Breast epithelium (tissue), 4 donors: ENCODE results near the gene LRRK1. TPM values are rescaled to one million over a fixed set of nuclear protein-coding genes. Genes with fewer than 3 reads are reported as not detected.

Experiments
- DNase-seq, 2 donors: peaks; one replicate each; pipeline ENCODE4 v3.0.0-alpha.2; 2019; ENCODE audit warnings: low spot score in 2 of 2
- H3K27ac ChIP-seq, 2 donors: fragments of 200-600 bp; sonication (generic) in 1 of 2; one replicate each; pipeline ENCODE4 v1.5.1; 2016 to 2019; ENCODE audit warnings: mild to moderate bottlenecking in 1 of 2
- H3K27me3 ChIP-seq, 2 donors: fragments of 200-600 bp; sonication (generic) in 1 of 2; one replicate each; pipeline versions ENCODE4 v1.5.1 to v1.6.0; 2017 to 2019; ENCODE audit warnings: control low read depth in 1 of 2, mild to moderate bottlenecking in 1 of 2
- H3K36me3 ChIP-seq: fragments of 200-600 bp; one replicate; pipeline ENCODE4 v1.5.1; 2019
- H3K4me1 ChIP-seq, 2 donors: fragments of 200-600 bp; sonication (generic); one replicate each; pipeline ENCODE4 v1.5.1; 2016 to 2019; ENCODE audit warnings: control low read depth in 1 of 2
- H3K4me3 ChIP-seq, 3 donors: fragments of 200-600 bp; sonication (generic); 1 replicate in 2 of 3; 2 replicates in 1 of 3; pipeline ENCODE4 v1.5.1; 2016 to 2019; ENCODE audit warnings: mild to moderate bottlenecking in 3 of 3, moderate library complexity in 2 of 3
- H3K9me3 ChIP-seq, 2 donors: fragments of 200-600 bp; sonication (generic) in 1 of 2; one replicate each; pipeline ENCODE4 v1.5.1; 2016 to 2019; ENCODE audit warnings: control low read depth in 1 of 2
- CTCF ChIP-seq, 3 donors: fragments of 450-650 bp; IDR thresholded peaks; one replicate each; pipeline ENCODE4 v1.5.1; 2016 to 2017; ENCODE audit warnings: antibody characterized with exemption in 3 of 3, mild to moderate bottlenecking in 3 of 3, moderate library complexity in 3 of 3
- POLR2A ChIP-seq: fragments of 450-650 bp; IDR thresholded peaks from one replicate; pipeline ENCODE4 v1.6.1; 2016; ENCODE audit warnings: antibody characterized with exemption, mild to moderate bottlenecking, moderate library complexity
- POLR2AphosphoS5 ChIP-seq, 3 donors: sonication (generic); formaldehyde crosslinking; IDR thresholded peaks; one replicate each; pipeline ENCODE4 v1.6.1; 2017; ENCODE audit warnings: antibody characterized with exemption in 3 of 3
- intact Hi-C: fragments of 100-400 bp; cut with DNase I; formaldehyde crosslinking; loops from one replicate; pipeline ENCODE4 v1.15.1; 2023; ENCODE audit warnings: low total_unique reads
- total RNA-seq, 3 donors: library from RNA; depleted of rRNA; stranded (reverse); fragments of >200 nt; gene quantifications; one replicate each; pipeline ENCODE4 v1.1.0, GENCODE V29; 2016

LRRK1 gene
- total RNA-seq, 3 donors from 2014 or later = 10.1 to 18.7 (median 14.4) TPM

DNA sequence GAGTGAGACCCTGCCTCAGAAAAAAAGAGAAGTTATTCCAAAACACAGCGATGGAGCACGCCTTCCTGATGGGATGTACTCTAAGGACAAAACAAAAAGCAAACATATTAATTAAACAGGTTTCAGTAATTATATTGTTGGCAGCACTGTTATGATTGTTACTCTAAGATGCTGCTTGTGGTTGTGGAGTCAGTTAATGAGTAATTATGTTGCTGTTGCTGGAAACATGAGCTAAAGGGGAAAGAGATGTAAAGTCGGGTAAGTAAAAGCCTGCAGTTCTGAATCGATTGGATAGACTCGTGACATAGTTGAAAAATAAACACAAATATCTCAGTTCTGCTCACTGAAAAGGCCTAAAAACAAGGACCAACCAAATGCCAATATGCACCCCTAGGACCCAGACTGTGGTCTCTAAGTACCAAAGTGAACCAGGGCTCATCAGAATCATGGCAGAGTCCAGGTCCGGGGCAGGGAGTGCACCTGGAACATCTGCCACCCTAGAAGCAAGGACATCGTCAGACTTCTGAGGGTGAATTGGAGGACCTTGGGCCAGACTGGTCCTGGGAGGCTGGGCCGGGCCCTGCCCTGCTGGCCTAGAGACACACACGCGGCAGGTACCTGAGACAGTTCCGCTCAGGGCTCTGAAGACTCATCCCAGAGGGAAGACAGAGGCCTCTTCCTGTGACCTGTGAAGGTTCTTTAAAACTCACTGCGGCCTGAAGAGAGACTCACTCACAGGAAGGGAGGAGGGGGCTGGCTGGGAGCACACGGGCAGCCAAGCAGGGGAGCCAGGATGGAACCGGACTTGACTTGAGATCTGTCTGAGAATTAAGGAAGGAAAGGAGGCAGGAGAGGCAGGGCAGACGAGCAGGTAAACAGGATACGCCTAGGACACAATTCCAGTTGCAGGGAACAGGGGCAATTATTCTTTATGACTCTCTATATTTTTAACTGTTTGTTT is 140.5 kb downstream of the LRRK1 start:
- H3K9me3 ChIP-seq = no peaks in the 10 kb centered on the region
- H3K4me3 ChIP-seq = no peak overlapping the region
- DNase-seq = no peak
- no peak overlapping the region for H3K27ac ChIP-seq
- intact Hi-C loops = no loop called here
- TF ChIP-seq POLR2A = no peak
- TF ChIP-seq POLR2AphosphoS5 (IDR thresholded peaks at IDR 0.05) = no peak
- TF ChIP-seq CTCF (IDR thresholded peaks at IDR 0.05) = no peak
- H3K36me3 ChIP-seq = peaks cover 7% of the 10 kb centered on the region
- no peaks in the 10 kb centered on the region for H3K27me3 ChIP-seq
- peaks cover 0 to 5% of the 10 kb centered on the region in 2 donors for H3K4me1 ChIP-seq

DNA sequence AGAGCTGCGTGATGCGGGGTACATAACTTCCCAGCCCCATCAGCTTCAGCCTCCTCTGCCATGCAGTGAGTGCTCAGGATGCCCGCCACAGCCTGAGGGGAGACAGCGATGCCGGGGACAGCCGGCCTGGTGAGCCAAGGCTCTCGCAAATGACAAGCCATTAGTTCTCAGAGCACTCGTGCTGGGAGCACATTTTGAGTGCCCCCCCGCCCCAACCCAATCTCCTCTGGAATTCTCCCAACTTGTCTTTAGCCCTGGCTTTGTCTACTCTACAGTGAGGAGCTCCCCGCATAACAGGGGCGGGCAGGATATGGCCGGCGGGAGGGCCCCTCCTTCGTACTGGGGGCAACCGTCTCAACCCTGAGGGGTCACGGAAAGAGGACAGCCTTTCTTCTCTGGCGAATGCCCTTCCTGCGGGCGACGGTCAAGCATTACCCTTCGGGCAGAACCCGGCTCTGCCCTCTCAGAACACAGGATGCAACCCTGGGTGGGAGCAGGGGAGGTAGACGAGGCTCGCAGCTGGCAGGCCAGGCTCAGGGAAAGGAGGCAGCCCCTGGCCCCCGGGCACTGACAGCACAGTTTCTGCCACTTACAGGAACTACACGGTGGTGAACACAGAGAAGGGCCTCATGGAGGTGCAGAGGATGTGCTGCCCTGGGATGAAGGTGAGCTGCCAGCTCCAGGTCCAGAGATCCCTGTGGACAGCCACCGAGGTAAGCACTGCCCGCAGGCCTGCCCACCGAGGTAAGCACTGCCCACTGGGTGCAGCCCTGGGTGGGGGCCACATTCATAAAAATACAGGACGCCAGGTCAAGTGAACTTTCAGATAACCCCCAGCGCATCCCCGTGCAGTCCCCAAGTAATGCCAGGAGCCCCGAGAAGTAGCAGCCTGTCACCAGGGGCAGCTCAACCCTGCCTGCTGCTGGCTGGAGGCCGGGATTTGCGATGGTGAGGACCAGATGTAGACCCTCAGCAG is 141.7 kb downstream of the LRRK1 start:
- no peak overlapping the region for H3K4me3 ChIP-seq
- intact Hi-C loops = no loop called here
- H3K27ac ChIP-seq = no peak overlapping the region
- no peaks in the 10 kb centered on the region for H3K27me3 ChIP-seq
- H3K36me3 ChIP-seq = peaks cover 7% of the 10 kb centered on the region
- TF ChIP-seq POLR2A = no peak
- TF ChIP-seq CTCF (IDR thresholded peaks at IDR 0.05) = no peak
- TF ChIP-seq POLR2AphosphoS5 (IDR thresholded peaks at IDR 0.05) = no peak
- DNase-seq = no peak
- no peaks in the 10 kb centered on the region for H3K9me3 ChIP-seq
- H3K4me1 ChIP-seq = peaks cover 0 to 8% of the 10 kb centered on the region in 2 donors

- no peaks in the 10 kb centered on the region for H3K27me3 ChIP-seq
- intact Hi-C loops = no loop called here
- peaks cover 0 to 8% of the 10 kb centered on the region in 2 donors for H3K4me1 ChIP-seq
- peaks cover 7% of the 10 kb centered on the region for H3K36me3 ChIP-seq
- no peak for DNase-seq
- no peak overlapping the region for H3K27ac ChIP-seq
- H3K4me3 ChIP-seq = no peak overlapping the region
- TF ChIP-seq POLR2A (no peak), POLR2AphosphoS5 (IDR thresholded peaks at IDR 0.05) (no peak), CTCF (IDR thresholded peaks at IDR 0.05) (no peak)
- no peaks in the 10 kb centered on the region for H3K9me3 ChIP-seq
These were observed 142.9 kb downstream of the LRRK1 start for GRCh38 chr15:101062063-101062462.

- H3K27me3 ChIP-seq = no peaks in the 10 kb centered on the region
- no peak for DNase-seq
- H3K4me1 ChIP-seq = peaks cover 0 to 8% of the 10 kb centered on the region in 2 donors
- no peaks in the 10 kb centered on the region for H3K9me3 ChIP-seq
- H3K4me3 ChIP-seq = no peak overlapping the region
- intact Hi-C loops = loop anchor here (1.0 kb wide), 1 partner anchor 31 kb away; no protein-coding TSS in a partner anchor
- H3K27ac ChIP-seq = no peak overlapping the region
- H3K36me3 ChIP-seq = peaks cover 7% of the 10 kb centered on the region
- TF ChIP-seq POLR2A (no peak), POLR2AphosphoS5 (IDR thresholded peaks at IDR 0.05) (no peak), CTCF (IDR thresholded peaks at IDR 0.05) (no peak)
These were observed 143.5 kb downstream of the LRRK1 start for GRCh38 chr15:101062471-101063171.
